ENCODE measurements around the gene ZRANB1. TPM values are rescaled to one million over a fixed set of nuclear protein-coding genes. Genes with fewer than 3 reads are reported as not detected.
A peak's percentile ranks its signal among the peaks of the same experiment; 100 is the strongest.
"Not testable (repeated sequence)": the region's sequence is repeated elsewhere in the genome, so short reads cannot be mapped to it uniquely, and the experiment has no call there.

Gene ZRANB1
- total and polyA plus RNA-seq, 2 experiments from 2014 or later, result 6.6 to 21.9 TPM

DNA sequence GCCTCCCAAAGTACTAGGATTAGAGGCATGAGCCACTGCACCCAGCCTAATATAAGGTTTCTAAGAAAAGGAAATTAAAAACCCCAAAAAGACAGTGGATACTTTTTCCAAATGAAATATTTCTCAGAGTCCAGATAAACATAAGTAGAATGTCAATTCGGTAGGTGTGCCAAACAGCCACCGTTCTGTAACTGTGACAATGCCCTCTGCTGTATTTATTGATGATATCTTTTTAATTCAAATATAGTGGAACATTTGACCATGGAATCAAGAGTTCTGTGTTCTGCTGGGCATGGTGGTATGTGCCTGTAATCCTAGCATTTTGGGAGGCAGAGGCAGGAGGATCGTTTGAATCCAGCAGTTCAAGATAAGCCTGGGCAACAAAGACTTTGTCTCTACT, 28.8 kb upstream of the ZRANB1 start:
- Histone ChIP-seq H2AFZ (no peak overlapping the region), H3K4me1 (ENCODE audit: insufficient read depth) (peaks cover 26% of the 10 kb centered on the region), H3K9me2 (ENCODE audit: insufficient read depth) (no peaks in the 10 kb centered on the region), H4K20me1 (ENCODE audit: insufficient read depth) (no peaks in the 10 kb centered on the region), H3F3A (ENCODE audit: insufficient read depth) (peaks cover 33% of the 10 kb centered on the region), H3K27ac (no peak overlapping the region), H3K4me3 (no peak overlapping the region), H3K9ac (no peak overlapping the region), H3K36me3 (ENCODE audit: low read depth) (no peaks in the 10 kb centered on the region), H3K27me3 (replicated peaks; ENCODE audit: insufficient read depth) (no peaks in the 10 kb centered on the region), H3K79me2 (ENCODE audit: insufficient read depth) (peaks cover 8% of the 10 kb centered on the region), H3K4me2 (ENCODE audit: unreplicated experiment) (no peak overlapping the region), H3K9me3 (ENCODE audit: low read depth) (no peaks in the 10 kb centered on the region)
- TF ChIP-seq EZH2phosphoT487 (IDR thresholded peaks at IDR 0.05; ENCODE audit: insufficient read depth, low read depth) (no peak), EZH2 (IDR thresholded peaks at IDR 0.05; ENCODE audit: insufficient read depth, poor library complexity, severe bottlenecking) (no peak)
- WGBS, 2 experiments (ENCODE audit: low coverage in 1 of 2, low lambda C conversion rate in 2 of 2, missing lambda C conversion rate in 2 of 2), result 92 to 93% methylated on average over 3 of the region's 3 CpGs
- in situ Hi-C loops (cut with MboI), result no loop called here
- no peak for DNase-seq

DNA sequence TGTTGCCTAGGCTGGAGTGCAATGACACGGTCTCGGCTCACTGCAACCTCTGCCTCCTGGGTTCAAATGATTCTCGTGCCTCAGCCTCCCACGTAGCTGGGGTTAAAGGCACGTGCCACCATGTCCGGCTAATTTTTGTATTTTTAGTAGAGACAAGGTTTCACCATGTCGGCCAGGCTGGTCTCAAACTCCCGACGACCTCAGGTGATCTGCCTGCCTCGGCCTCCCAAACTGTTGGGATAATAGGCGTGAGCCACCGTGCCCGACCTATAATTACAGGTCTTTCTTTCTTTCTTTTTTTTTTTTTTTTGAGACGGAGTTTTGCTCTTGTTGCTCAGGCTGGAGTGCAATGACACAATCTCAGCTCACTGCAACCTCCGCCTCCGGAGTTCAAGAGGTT, 27.5 kb upstream of the ZRANB1 start:
- in situ Hi-C loops (cut with MboI); H3K36me3 ChIP-seq (ENCODE audit: low read depth): not testable (repeated sequence)
- peaks cover 21% of the 10 kb centered on the region for H3K79me2 ChIP-seq (ENCODE audit: insufficient read depth)

DNA sequence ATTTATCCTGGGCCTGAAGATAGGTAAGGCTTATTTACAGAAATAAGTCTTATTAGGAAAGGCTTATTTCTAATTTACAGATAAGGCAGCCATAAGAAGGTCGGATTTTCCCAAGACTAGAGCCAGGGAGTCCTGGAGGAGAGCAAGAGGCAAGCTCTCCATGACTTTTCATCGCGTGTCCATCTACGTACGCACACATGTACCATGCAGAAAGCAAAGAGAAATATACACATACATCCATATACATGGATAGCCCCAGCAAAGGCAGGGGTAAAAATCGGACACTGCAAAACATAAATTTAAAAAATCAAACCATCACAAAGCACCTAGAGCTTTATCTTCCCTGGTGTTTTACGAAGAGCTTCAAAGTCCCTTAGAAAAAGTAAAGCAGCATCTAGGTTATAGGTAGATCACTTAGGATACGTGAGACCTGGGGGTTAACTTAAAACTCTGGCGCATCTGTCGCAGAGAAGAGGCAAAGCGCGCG, 25.8 kb upstream of the ZRANB1 start:
- Histone ChIP-seq H2AFZ (peak overlapping the region; percentile 85), H3K4me2 (ENCODE audit: unreplicated experiment) (peak overlapping the region; percentile 69), H3K36me3 (ENCODE audit: low read depth) (no peaks in the 10 kb centered on the region), H3K4me1 (ENCODE audit: insufficient read depth) (peaks cover 31% of the 10 kb centered on the region), H3K9me3 (ENCODE audit: low read depth) (no peaks in the 10 kb centered on the region), H4K20me1 (ENCODE audit: insufficient read depth) (peaks cover 4% of the 10 kb centered on the region; the same call in 1 of the 2 replicates), H3K9ac (peak overlapping the region; percentile 95), H3K27ac (peak overlapping the region; percentile 95), H3F3A (ENCODE audit: insufficient read depth) (peaks cover 51% of the 10 kb centered on the region), H3K27me3 (replicated peaks; ENCODE audit: insufficient read depth) (no peaks in the 10 kb centered on the region), H3K79me2 (ENCODE audit: insufficient read depth) (peaks cover 38% of the 10 kb centered on the region), H3K4me3 (peak overlapping the region; percentile 98), H3K9me2 (ENCODE audit: insufficient read depth) (no peaks in the 10 kb centered on the region)
- in situ Hi-C loops (cut with MboI), result no loop called here
- no peak for TF ChIP-seq EZH2phosphoT487 (IDR thresholded peaks at IDR 0.05; ENCODE audit: insufficient read depth, low read depth)
- no peak for TF ChIP-seq EZH2 (IDR thresholded peaks at IDR 0.05; ENCODE audit: insufficient read depth, poor library complexity, severe bottlenecking)
- peak; percentile 57 for DNase-seq
- WGBS, 2 experiments (ENCODE audit: low coverage in 1 of 2, low lambda C conversion rate in 2 of 2, missing lambda C conversion rate in 2 of 2), result 1 to 3% methylated on average over 13 of the region's 13 CpGs

More for the DNA sequence above, 27.5 kb upstream of the ZRANB1 start:
- not testable (repeated sequence) for H3K4me3 ChIP-seq; H3K4me2 ChIP-seq (ENCODE audit: unreplicated experiment); H3K9ac ChIP-seq; H3K9me2 ChIP-seq (ENCODE audit: insufficient read depth); DNase-seq; H2AFZ ChIP-seq; H3K9me3 ChIP-seq (ENCODE audit: low read depth); H3K27me3 ChIP-seq (replicated peaks; ENCODE audit: insufficient read depth); H4K20me1 ChIP-seq (ENCODE audit: insufficient read depth); H3K27ac ChIP-seq
- WGBS, 2 experiments (ENCODE audit: low coverage in 1 of 2, low lambda C conversion rate in 2 of 2, missing lambda C conversion rate in 2 of 2), result 91 to 95% methylated on average over 16 of the region's 16 CpGs
- Histone ChIP-seq H3F3A (ENCODE audit: insufficient read depth) (peaks cover 45% of the 10 kb centered on the region), H3K4me1 (ENCODE audit: insufficient read depth) (peaks cover 33% of the 10 kb centered on the region)

DNA sequence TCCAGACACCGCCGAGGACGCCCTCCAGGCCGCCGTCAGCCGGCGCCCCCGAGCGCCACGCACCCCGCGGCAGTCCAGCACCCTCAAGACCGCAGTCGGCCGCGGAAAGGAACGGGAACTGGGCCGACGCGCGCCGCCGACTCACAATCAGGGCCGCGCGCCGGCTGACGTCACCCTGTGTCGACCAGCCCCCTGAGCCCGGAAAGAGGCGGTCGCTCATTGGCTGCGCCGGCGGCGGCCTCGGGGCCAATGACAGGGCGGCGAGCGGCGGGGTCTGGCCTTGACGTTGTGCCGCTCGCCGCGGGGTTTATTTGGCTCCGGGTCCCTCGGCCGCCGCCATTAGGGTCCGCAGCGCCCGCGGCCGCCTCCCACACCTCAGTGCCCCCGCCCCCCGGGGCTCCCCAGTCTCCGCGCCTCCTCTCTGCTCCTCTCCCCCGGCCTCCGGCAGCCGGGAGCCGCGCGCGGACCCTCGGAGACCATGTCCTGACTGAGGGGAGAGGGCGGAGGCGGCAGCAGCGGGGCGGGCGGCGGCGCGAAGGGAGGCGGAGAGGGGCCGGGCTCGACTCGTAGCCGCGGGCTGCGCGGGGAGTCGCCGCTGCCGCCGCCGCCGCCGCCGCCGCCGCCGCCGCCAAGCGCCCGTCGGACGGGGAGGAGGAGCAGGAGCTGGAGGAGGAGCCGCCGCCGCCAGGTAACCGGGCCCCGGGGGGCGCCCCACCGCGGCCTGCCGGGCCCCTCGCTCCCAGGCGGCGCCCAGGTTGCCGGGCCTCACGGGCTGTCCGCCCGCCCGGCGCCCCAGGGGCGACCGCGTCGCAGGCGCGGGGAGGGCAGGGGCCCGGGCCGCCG, 25.1 kb upstream of the ZRANB1 start:
- Histone ChIP-seq H3K79me2 (ENCODE audit: insufficient read depth) (peaks cover 45% of the 10 kb centered on the region), H2AFZ (peak overlapping the region; percentile 85), H3K4me2 (ENCODE audit: unreplicated experiment) (peak overlapping the region; percentile 69), H3K9ac (peak overlapping the region; percentile 95), H3K4me3 (peak overlapping the region; percentile 98), H3K36me3 (ENCODE audit: low read depth) (no peaks in the 10 kb centered on the region), H4K20me1 (ENCODE audit: insufficient read depth) (peaks cover 6% of the 10 kb centered on the region; the same call in 1 of the 2 replicates), H3K4me1 (ENCODE audit: insufficient read depth) (peaks cover 31% of the 10 kb centered on the region), H3K9me2 (ENCODE audit: insufficient read depth) (no peaks in the 10 kb centered on the region), H3K27me3 (replicated peaks; ENCODE audit: insufficient read depth) (no peaks in the 10 kb centered on the region), H3K27ac (peak overlapping the region; percentile 95), H3K9me3 (ENCODE audit: low read depth) (no peaks in the 10 kb centered on the region), H3F3A (ENCODE audit: insufficient read depth) (peaks cover 44% of the 10 kb centered on the region)
- in situ Hi-C loops (cut with MboI), result no loop called here
- DNase-seq, result peak; percentile 99
- 1 to 2% methylated on average over 29 to 69 of the region's 126 CpGs for WGBS, 2 experiments (ENCODE audit: low coverage in 1 of 2, low lambda C conversion rate in 2 of 2, missing lambda C conversion rate in 2 of 2)
- TF ChIP-seq EZH2phosphoT487 (IDR thresholded peaks at IDR 0.05; ENCODE audit: insufficient read depth, low read depth), result no peak
- no peak for TF ChIP-seq EZH2 (IDR thresholded peaks at IDR 0.05; ENCODE audit: insufficient read depth, poor library complexity, severe bottlenecking)

All from GM23248 (cell line).